Parathyroid adenoma (tissue), 2 donors: Measurements from ENCODE around the gene ITIH2.

Source experiments
- H2AFZ ChIP-seq: fragments of 300-600 bp; sonication (generic); one replicate; pipeline ENCODE4 v1.7.0; 2017; ENCODE audit warnings: antibody characterized with exemption, mild to moderate bottlenecking
- H3K27ac ChIP-seq: fragments of 300-600 bp; sonication (generic); one replicate; pipeline ENCODE4 v1.7.0; 2017
- H3K27me3 ChIP-seq: fragments of 300-600 bp; sonication (generic); one replicate; pipeline ENCODE4 v1.7.0; 2017; ENCODE audit warnings: low read length; ENCODE audit not compliant: control insufficient read depth, insufficient read depth
- H3K36me3 ChIP-seq: fragments of 300-600 bp; sonication (generic); one replicate; pipeline ENCODE4 v1.7.0; 2017; ENCODE audit warnings: low read length; ENCODE audit not compliant: control insufficient read depth, insufficient read depth
- H3K4me1 ChIP-seq: fragments of 300-600 bp; sonication (generic); one replicate; pipeline ENCODE4 v1.7.0; 2017; ENCODE audit warnings: control low read depth
- H3K4me2 ChIP-seq: fragments of 300-600 bp; sonication (generic); one replicate; pipeline ENCODE4 v1.7.0; 2017; ENCODE audit warnings: low read length
- H3K4me3 ChIP-seq: fragments of 300-600 bp; sonication (generic); one replicate; pipeline ENCODE4 v1.7.0; 2017; ENCODE audit warnings: low read depth, low read length
- H3K79me2 ChIP-seq: fragments of 300-600 bp; sonication (generic); one replicate; pipeline ENCODE4 v1.7.0; 2017; ENCODE audit warnings: control low read depth
- H3K9ac ChIP-seq: fragments of 300-600 bp; sonication (generic); one replicate; pipeline ENCODE4 v1.7.0; 2017; ENCODE audit warnings: mild to moderate bottlenecking
- H3K9me3 ChIP-seq: fragments of 300-600 bp; sonication (generic); one replicate; pipeline ENCODE4 v1.7.0; 2017; ENCODE audit warnings: low read length; ENCODE audit not compliant: control insufficient read depth
- TF ChIP-seq, protein P1 (sequence below): fragments of 300-600 bp; sonication (generic); IDR thresholded peaks from one replicate; pipeline ENCODE4 v1.7.0; 2017; ENCODE audit warnings: antibody characterized with exemption, mild to moderate bottlenecking
- donor health status: primary hyperparathyroidism.

The ITIH2 gene

DNA sequence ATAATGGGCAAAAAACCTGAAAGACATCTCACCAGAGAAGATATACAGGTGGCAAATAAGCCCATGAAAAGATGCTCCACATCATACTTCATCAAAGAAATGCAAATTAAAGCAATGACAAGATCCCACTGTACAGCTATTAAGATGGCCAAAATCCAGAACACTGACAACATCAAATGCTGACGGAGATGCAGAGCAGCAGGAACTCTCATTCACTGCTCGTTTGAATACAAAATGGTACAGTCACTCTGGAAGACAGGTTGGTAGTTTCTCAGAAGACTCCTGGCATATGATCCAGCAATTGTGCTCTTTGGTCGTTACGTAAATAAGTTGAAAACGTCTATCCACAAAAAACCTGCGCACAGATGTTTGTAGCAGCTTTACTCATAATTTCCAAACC is 49.1 kb downstream of the ITIH2 start:
- no peak overlapping the region for H3K27ac ChIP-seq
- no peak overlapping the region for H3K4me3 ChIP-seq
- H3K4me2 ChIP-seq: no peak overlapping the region
- H3K9me3 ChIP-seq: no peaks in the 10 kb centered on the region
- no peaks in the 10 kb centered on the region for H3K4me1 ChIP-seq
- H3K9ac ChIP-seq: no peak overlapping the region
- no peak overlapping the region for H2AFZ ChIP-seq
- TF ChIP-seq, protein P1, sequence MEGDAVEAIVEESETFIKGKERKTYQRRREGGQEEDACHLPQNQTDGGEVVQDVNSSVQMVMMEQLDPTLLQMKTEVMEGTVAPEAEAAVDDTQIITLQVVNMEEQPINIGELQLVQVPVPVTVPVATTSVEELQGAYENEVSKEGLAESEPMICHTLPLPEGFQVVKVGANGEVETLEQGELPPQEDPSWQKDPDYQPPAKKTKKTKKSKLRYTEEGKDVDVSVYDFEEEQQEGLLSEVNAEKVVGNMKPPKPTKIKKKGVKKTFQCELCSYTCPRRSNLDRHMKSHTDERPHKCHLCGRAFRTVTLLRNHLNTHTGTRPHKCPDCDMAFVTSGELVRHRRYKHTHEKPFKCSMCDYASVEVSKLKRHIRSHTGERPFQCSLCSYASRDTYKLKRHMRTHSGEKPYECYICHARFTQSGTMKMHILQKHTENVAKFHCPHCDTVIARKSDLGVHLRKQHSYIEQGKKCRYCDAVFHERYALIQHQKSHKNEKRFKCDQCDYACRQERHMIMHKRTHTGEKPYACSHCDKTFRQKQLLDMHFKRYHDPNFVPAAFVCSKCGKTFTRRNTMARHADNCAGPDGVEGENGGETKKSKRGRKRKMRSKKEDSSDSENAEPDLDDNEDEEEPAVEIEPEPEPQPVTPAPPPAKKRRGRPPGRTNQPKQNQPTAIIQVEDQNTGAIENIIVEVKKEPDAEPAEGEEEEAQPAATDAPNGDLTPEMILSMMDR: no peak
- H3K79me2 ChIP-seq: no peaks in the 10 kb centered on the region
- H3K36me3 ChIP-seq: no peaks in the 10 kb centered on the region
- H3K27me3 ChIP-seq: no peaks in the 10 kb centered on the region

DNA sequence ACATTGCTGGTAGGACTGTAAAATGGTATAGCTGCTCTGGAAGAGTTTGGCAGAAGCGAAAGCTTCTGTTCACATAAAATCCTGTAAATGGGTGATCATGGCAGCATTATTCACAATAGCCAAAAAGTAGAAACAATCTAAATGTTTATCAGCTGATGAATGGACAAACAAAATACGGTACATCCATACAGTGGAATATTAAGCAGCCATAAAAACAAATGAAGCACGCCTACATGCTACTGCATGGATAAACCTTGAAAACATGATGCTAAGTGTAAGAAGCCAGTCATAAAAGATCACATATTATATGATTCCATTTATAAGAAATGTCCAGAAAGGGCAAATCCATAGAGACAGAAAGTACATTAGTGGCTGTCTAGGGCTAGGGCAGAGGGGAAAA is 52.0 kb downstream of the ITIH2 start:
- Histone ChIP-seq H3K27me3 (no peaks in the 10 kb centered on the region), H3K9ac (no peak overlapping the region), H3K79me2 (no peaks in the 10 kb centered on the region), H3K4me2 (no peak overlapping the region), H3K4me3 (no peak overlapping the region), H3K9me3 (no peaks in the 10 kb centered on the region), H3K27ac (no peak overlapping the region), H3K36me3 (no peaks in the 10 kb centered on the region), H3K4me1 (no peaks in the 10 kb centered on the region), H2AFZ (no peak overlapping the region)
- TF ChIP-seq, protein P1: no peak

DNA sequence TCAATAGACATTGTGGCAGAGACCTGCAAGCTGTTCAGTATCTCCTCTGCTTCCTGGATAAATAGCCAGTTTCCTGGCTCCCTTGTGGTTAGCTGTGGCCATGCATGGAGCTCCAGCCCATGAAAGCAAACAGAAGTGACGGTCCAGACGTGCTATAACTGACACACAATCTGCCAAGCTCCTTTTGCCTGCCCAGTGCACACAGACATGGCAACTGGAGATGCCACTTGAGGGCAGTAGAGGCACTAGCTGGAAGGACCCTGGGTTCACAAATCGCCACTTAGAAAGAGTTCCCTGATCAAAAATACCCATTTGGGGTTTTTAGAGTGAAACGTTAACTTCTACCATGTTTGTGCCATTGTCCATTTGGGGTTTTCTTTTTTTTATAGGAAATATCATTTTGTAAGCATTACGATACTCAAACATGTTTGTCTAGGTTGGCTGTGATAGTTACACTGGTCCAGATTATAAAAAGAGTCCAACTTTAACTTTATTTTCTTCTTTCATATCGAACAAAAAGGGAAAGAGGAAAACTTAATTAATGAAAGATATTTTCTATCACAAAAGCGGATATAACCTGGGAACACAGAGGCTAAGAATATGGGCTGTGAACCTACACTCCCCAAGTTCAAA is 53.4 kb downstream of the ITIH2 start:
- TF ChIP-seq, protein P1: peak; percentile 62
- Histone ChIP-seq H3K9ac (no peak overlapping the region), H3K27ac (no peak overlapping the region), H3K4me1 (no peaks in the 10 kb centered on the region), H3K79me2 (no peaks in the 10 kb centered on the region), H3K4me2 (no peak overlapping the region), H3K9me3 (no peaks in the 10 kb centered on the region), H3K4me3 (no peak overlapping the region), H3K27me3 (no peaks in the 10 kb centered on the region), H3K36me3 (no peaks in the 10 kb centered on the region), H2AFZ (no peak overlapping the region)

GRCh38 chr10:7763929-7764328 is 60.8 kb downstream of the ITIH2 start:
- H3K4me2 ChIP-seq: no peak overlapping the region
- no peak overlapping the region for H2AFZ ChIP-seq
- H3K36me3 ChIP-seq: no peaks in the 10 kb centered on the region
- H3K9ac ChIP-seq: no peak overlapping the region
- H3K9me3 ChIP-seq: no peaks in the 10 kb centered on the region
- H3K27ac ChIP-seq: no peak overlapping the region
- H3K4me1 ChIP-seq: no peaks in the 10 kb centered on the region
- TF ChIP-seq, protein P1: no peak
- no peak overlapping the region for H3K4me3 ChIP-seq
- no peaks in the 10 kb centered on the region for H3K27me3 ChIP-seq
- H3K79me2 ChIP-seq: no peaks in the 10 kb centered on the region

DNA sequence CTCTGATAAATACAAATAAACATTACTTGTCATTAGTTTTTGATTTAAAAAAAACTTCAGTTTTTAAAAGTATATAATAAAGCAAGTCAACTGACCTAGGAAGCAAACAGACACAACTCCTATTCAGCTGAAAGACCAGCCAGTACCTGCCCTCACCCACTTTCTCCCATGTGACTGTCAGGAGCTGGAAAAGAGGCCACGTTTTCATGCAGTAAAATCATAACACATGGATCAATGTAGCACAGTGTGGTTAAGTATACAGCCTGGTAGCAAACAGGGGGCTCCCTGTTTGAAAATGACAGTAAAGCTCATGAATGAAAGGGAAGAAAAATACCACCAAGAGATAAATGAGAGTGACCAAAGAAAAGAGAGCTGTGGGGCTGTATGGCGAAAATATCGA is 63.1 kb downstream of the ITIH2 start:
- H3K9me3 ChIP-seq: no peaks in the 10 kb centered on the region
- H3K4me2 ChIP-seq: no peak overlapping the region
- H3K79me2 ChIP-seq: no peaks in the 10 kb centered on the region
- TF ChIP-seq, protein P1: no peak
- no peaks in the 10 kb centered on the region for H3K4me1 ChIP-seq
- H3K4me3 ChIP-seq: no peak overlapping the region
- no peaks in the 10 kb centered on the region for H3K36me3 ChIP-seq
- H3K27me3 ChIP-seq: no peaks in the 10 kb centered on the region
- H3K9ac ChIP-seq: no peak overlapping the region
- H3K27ac ChIP-seq: no peak overlapping the region
- H2AFZ ChIP-seq: no peak overlapping the region
